GM12878 (cell line): ENCODE measurements around the gene ADGRD2. TPM values are rescaled to one million over a fixed set of nuclear protein-coding genes. Genes with fewer than 3 reads are reported as not detected.

ENCODE experiments used
- ATAC-seq: fragments of 200-7000 bp; cut with Tn5 transposase; 3 replicates; pipeline ENCODE4 v1.9.1; 2020; ENCODE audit warnings: mild to moderate bottlenecking, moderate library complexity
- BruUV-seq: library from RNA; stranded (reverse); fragments of 400-500 nt; replicated peaks from 2 replicates; lab custom pipeline; 2021; lab: Mats Ljungman, UMichigan
- CTCF ChIA-PET: fragments of 300-600 bp; sonication (Branson Sonifier 250); formaldehyde crosslinking; extraction: SDS; loops from one replicate; lab custom pipeline; 2021; ENCODE audit warnings: inconsistent platforms; lab: Yijun Ruan, JAX
- POLR2A ChIA-PET: fragments of 350-600 bp; formaldehyde crosslinking; extraction: SDS; loops from one replicate; lab custom pipeline; 2021; ENCODE audit warnings: inconsistent platforms; lab: Charles Lee
- RAD21 ChIA-PET: fragments of 300-600 bp; sonication (Branson Sonifier 250); formaldehyde crosslinking; loops from one replicate; lab custom pipeline; 2023; ENCODE audit warnings: antibody characterized with exemption; ENCODE audit not compliant: unreplicated experiment; lab: Charles Lee
- SMC1A ChIA-PET: fragments of 300-600 bp; sonication (Branson Sonifier 250); formaldehyde crosslinking; loops from one replicate; lab custom pipeline; 2023; ENCODE audit not compliant: unreplicated experiment, uncharacterized antibody; lab: Charles Lee
- DNase-seq: peaks from one replicate; pipeline ENCODE4 v3.0.0-alpha.2; 2011; ENCODE audit warnings: low read depth, low spot score
- FAIRE-seq: peaks from 3 replicates; lab custom pipeline; 2011; peaks lifted over from hg19 to GRCh38; lab: Jason Lieb, UNC
- H2AFZ ChIP-seq: 2 replicates; pipeline ENCODE4 v1.6.0; 2011; ENCODE audit warnings: low read depth, low read length, control low read depth; ENCODE audit not compliant: control insufficient read depth
- H3K27ac ChIP-seq: 2 replicates; pipeline ENCODE4 v1.5.1; 2011; ENCODE audit warnings: control low read depth; ENCODE audit not compliant: control insufficient read depth, insufficient read depth
- H3K27me3 ChIP-seq, 2 experiments: replicated peaks in 1 of 2; 2 replicates each; pipeline versions ENCODE4 v1.6.0 to v1.6.1; 2011; ENCODE audit warnings: low read length in 1 of 2; ENCODE audit not compliant: control insufficient read depth in 2 of 2, insufficient read depth in 2 of 2
- H3K36me3 ChIP-seq, 2 experiments: 2 replicates each; pipeline ENCODE4 v1.5.1; 2011; ENCODE audit warnings: low read length in 1 of 2; ENCODE audit not compliant: control insufficient read depth in 2 of 2, insufficient read depth in 2 of 2
- H3K4me1 ChIP-seq: 2 replicates; pipeline ENCODE4 v1.6.1; 2011; ENCODE audit warnings: mild to moderate bottlenecking, low read length, moderate library complexity, mixed read lengths; ENCODE audit not compliant: control insufficient read depth, insufficient read depth
- H3K4me2 ChIP-seq: 2 replicates; pipeline ENCODE4 v1.6.0; 2011; ENCODE audit warnings: control low read depth; ENCODE audit not compliant: control insufficient read depth, insufficient read depth
- H3K4me3 ChIP-seq: fragments of 200-600 bp; sonication (generic); 2 replicates; pipeline ENCODE4 v1.5.1; 2016
- H3K79me2 ChIP-seq: 2 replicates; pipeline ENCODE4 v1.6.0; 2011; ENCODE audit warnings: low read length; ENCODE audit not compliant: control insufficient read depth, insufficient read depth
- H3K9ac ChIP-seq: 2 replicates; pipeline ENCODE4 v1.8.0; 2011; ENCODE audit warnings: low read length, control low read depth, mixed read lengths; ENCODE audit not compliant: control insufficient read depth, insufficient read depth
- H3K9me3 ChIP-seq: replicated peaks from 3 replicates; pipeline ENCODE4 v1.5.1; 2011; ENCODE audit warnings: mild to moderate bottlenecking, low read length; ENCODE audit not compliant: control insufficient read depth, insufficient read depth
- H4K20me1 ChIP-seq: 2 replicates; pipeline ENCODE4 v1.6.0; 2011; ENCODE audit not compliant: control insufficient read depth, insufficient read depth
- BRCA1 ChIP-seq: IDR thresholded peaks from 2 replicates; pipeline ENCODE4 v1.6.1; 2011; ENCODE audit warnings: low read depth, low read length, improper control_type of control experiment
- HDAC6 ChIP-seq: fragments of 200-600 bp; sonication (generic); IDR thresholded peaks from one replicate; pipeline ENCODE4 v1.8.0; 2017; ENCODE audit warnings: antibody characterized with exemption; ENCODE audit not compliant: unreplicated experiment
- RELA ChIP-seq: fragments of 450-650 bp; IDR thresholded peaks from 2 replicates; pipeline ENCODE4 v1.8.0; 2014; ENCODE audit warnings: borderline replicate concordance; ENCODE audit not compliant: partially characterized antibody
- SMC3 ChIP-seq: IDR thresholded peaks from 2 replicates; pipeline ENCODE4 v1.6.1; 2011; ENCODE audit warnings: low read length, improper control_type of control experiment, borderline replicate concordance
- SPI1 ChIP-seq: IDR thresholded peaks from 2 replicates; pipeline ENCODE4 v1.6.1; 2011; ENCODE audit warnings: low read depth, mild to moderate bottlenecking, low read length, moderate library complexity, borderline replicate concordance; ENCODE audit not compliant: insufficient read depth
- STAT1 ChIP-seq: fragments of 450-650 bp; conservative IDR thresholded peaks from 2 replicates; pipeline ENCODE4 v1.6.1; 2014; ENCODE audit warnings: antibody characterized with exemption, mild to moderate bottlenecking
- STAT3 ChIP-seq: IDR thresholded peaks from 2 replicates; pipeline ENCODE4 v1.6.1; 2011; ENCODE audit warnings: low read depth, low read length, improper control_type of control experiment
- SUPT20H ChIP-seq: IDR thresholded peaks from 2 replicates; pipeline ENCODE4 v1.6.1; 2011; ENCODE audit warnings: low read depth, mild to moderate bottlenecking, low read length, moderate library complexity, borderline replicate concordance; ENCODE audit not compliant: control insufficient read depth
- WGBS: methylation state at CpG from one replicate; pipeline ENCODE4 v1.1.6; 2016; ENCODE audit warnings: low lambda C conversion rate; ENCODE audit not compliant: insufficient replicate concordance, insufficient coverage; ENCODE audit errors: missing lambda C conversion rate; 5-methylcytosine and 5-hydroxymethylcytosine counted together
- in situ Hi-C: fragments of 300-500 bp; cut with MboI; formaldehyde crosslinking; loops from 9 replicates; pipeline ENCODE4 v1.14.3; 2018; ENCODE audit warnings: mixed read lengths
- intact Hi-C: fragments of 100-400 bp; cut with micrococcal nuclease; formaldehyde crosslinking; loops from one replicate; pipeline ENCODE4 v1.14.2; 2022; ENCODE audit not compliant: unreplicated experiment
- polyA plus RNA-seq, 11 experiments: library from polyadenylated mRNA; depleted of rRNA in 4 of 11; unstranded in 6 of 11; stranded (reverse) in 5 of 11; fragments of >200 nt; fragmentation: Nextera tagmentation in 4 of 11; fragmentation: Illumina TruSeq in 1 of 11; extraction: Ambion mirVana in 4 of 11; extraction: Trizol in 1 of 11; gene quantifications; 1 replicate in 1 of 11; 2 replicates in 10 of 11; pipeline versions ENCODE4 v1.2.1 to v1.2.3, GENCODE V29; 2011 to 2016; ENCODE audit warnings: inconsistent platforms in 2 of 11, missing spikeins in 2 of 11, low read depth in 1 of 11
- total RNA-seq, 4 experiments: library from RNA; depleted of rRNA in 3 of 4; stranded (reverse); fragments of >200 nt in 3 of 4; fragmentation: Illumina TruSeq in 1 of 4; extraction: Trizol in 1 of 4; gene quantifications; 2 replicates each; pipeline versions ENCODE4 v1.2.1 to v1.2.3, GENCODE V29; 2013 to 2021
- TF ChIP-seq, protein P1 (sequence below): fragments of 450-650 bp; IDR thresholded peaks from 2 replicates; pipeline ENCODE4 v1.6.1; 2017; ENCODE audit warnings: mild to moderate bottlenecking

The ADGRD2 gene
- total and polyA plus RNA-seq, 10 of the 15 experiments (the other 5 are each of a cell fraction or from before 2014, with no cell fraction given) = not detected

DNA sequence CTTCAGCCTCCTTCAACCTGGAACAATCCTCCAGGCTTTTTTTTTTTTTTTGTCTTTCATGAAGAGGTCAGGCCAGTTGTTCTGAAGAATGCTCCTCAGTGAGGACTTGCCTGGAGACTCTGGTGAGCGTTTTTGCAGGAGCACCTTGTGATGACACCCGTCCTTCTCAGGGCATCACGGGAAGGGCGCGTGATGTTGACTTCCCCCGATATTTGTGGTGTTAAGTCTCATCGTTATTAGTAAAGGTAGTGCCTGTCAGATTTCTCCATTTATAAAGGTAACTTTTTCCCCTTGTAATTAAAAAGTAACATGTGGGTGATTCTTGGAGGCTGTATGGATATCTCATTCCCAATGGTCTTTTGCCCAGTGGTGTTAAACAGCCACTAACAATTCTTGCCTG is 23.9 kb upstream of the ADGRD2 start:
- no peak overlapping the region for H3K27ac ChIP-seq
- ChIA-PET CTCF (no interaction called here), POLR2A (no interaction called here), SMC1A (no interaction called here), RAD21 (no interaction called here)
- no peak overlapping the region for H3K4me2 ChIP-seq
- no peaks in the 10 kb centered on the region for H3K27me3 ChIP-seq
- no peak overlapping the region for H2AFZ ChIP-seq
- H3K36me3 ChIP-seq = no peaks in the 10 kb centered on the region
- intact Hi-C loops = no loop called here
- no peak overlapping the region for H3K4me3 ChIP-seq
- H3K9me3 ChIP-seq = no peaks in the 10 kb centered on the region
- DNase-seq (no peak), ATAC-seq (no peak), FAIRE-seq (no peak)
- no peaks in the 10 kb centered on the region for H3K4me1 ChIP-seq
- in situ Hi-C loops = no loop called here
- WGBS = 68% methylated on average over 7 of the region's 7 CpGs
- no peaks in the 10 kb centered on the region for H3K79me2 ChIP-seq
- TF ChIP-seq RELA (no peak), SUPT20H (no peak), SMC3 (no peak), STAT3 (no peak), SPI1 (no peak), STAT1 (no peak), HDAC6 (no peak), BRCA1 (no peak)
- TF ChIP-seq, protein P1, sequence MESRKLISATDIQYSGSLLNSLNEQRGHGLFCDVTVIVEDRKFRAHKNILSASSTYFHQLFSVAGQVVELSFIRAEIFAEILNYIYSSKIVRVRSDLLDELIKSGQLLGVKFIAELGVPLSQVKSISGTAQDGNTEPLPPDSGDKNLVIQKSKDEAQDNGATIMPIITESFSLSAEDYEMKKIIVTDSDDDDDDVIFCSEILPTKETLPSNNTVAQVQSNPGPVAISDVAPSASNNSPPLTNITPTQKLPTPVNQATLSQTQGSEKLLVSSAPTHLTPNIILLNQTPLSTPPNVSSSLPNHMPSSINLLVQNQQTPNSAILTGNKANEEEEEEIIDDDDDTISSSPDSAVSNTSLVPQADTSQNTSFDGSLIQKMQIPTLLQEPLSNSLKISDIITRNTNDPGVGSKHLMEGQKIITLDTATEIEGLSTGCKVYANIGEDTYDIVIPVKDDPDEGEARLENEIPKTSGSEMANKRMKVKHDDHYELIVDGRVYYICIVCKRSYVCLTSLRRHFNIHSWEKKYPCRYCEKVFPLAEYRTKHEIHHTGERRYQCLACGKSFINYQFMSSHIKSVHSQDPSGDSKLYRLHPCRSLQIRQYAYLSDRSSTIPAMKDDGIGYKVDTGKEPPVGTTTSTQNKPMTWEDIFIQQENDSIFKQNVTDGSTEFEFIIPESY = no peak
- no TSS peak for BruUV-seq
- H4K20me1 ChIP-seq = no peaks in the 10 kb centered on the region
- H3K9ac ChIP-seq = no peak overlapping the region
